Measurements from ENCODE around the gene PRELP. TPM values are rescaled to one million over a fixed set of nuclear protein-coding genes. Genes with fewer than 3 reads are reported as not detected.
A peak's percentile ranks its signal among the peaks of the same experiment; 100 is the strongest.

The PRELP gene
- total and polyA plus RNA-seq, 2 donors (not counting 3 experiments of a cell fraction or from before 2014, with no cell fraction given) = 0.01 TPM; not detected in 1

DNA sequence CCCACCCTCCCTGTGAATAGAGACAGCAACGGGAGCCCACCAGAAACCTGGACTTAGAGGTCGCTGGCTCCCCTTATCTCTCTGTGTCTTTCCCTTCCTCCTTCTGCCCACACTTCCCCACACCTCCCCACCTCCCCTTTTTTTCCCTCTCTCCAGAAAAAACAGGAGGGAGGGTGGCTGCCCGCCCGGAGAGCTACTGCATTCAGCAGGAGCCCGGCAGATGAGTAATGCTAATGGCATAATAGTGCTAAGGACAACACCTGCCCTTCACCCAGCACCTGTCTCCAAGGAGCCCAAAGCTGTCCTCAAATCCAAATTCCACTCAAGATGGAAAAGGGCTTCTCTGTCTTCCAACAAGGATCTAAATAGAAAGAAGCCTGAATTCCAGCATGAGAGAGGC is 11.4 kb upstream of the PRELP start:
- intact Hi-C loops (cut with micrococcal nuclease) = no loop called here
- CTCF ChIA-PET = interaction anchor here (0.8 to 1.5 kb wide), 2 partner anchors 19 to 23 kb away, joined by 3 to 4 read pairs; no protein-coding TSS in a partner anchor

More for the DNA sequence above, 11.4 kb upstream of the PRELP start:
- Histone ChIP-seq H3K9me3 (replicated peaks; ENCODE audit: control insufficient read depth, insufficient read depth, low read length) (no peaks in the 10 kb centered on the region), H2AFZ (ENCODE audit: low read depth, low read length) (no peak overlapping the region), H3K36me3 (ENCODE audit: control insufficient read depth in 2 of 2, extremely low read depth in 1 of 2, insufficient read depth in 2 of 2, low read length in 2 of 2) (no peaks in the 10 kb centered on the region), H3K9ac (replicated peaks; ENCODE audit: extremely low read depth, insufficient read depth, low read length) (no peak overlapping the region), H3K4me1 (ENCODE audit: control insufficient read depth, extremely low read depth, insufficient read depth, low read length) (no peaks in the 10 kb centered on the region), H3K27me3 (ENCODE audit: control insufficient read depth in 2 of 2, insufficient read depth in 2 of 2, low read length in 2 of 2) (peaks cover 24 to 26% of the 10 kb centered on the region in 2 experiments), H3K79me2 (ENCODE audit: control insufficient read depth, insufficient read depth, low read length) (no peaks in the 10 kb centered on the region), H3K9me1 (replicated peaks; ENCODE audit: control insufficient read depth, extremely low read depth, insufficient read depth, low read length) (no peaks in the 10 kb centered on the region), H4K20me1 (replicated peaks; ENCODE audit: control insufficient read depth, extremely low read depth, insufficient read depth, low read length) (no peaks in the 10 kb centered on the region), H3K4me2 (ENCODE audit: insufficient read depth, low read length) (no peak overlapping the region), H3K27ac (ENCODE audit: insufficient read depth, low read depth, low read length) (no peak overlapping the region), H3K4me3 (replicated peaks in 1 of 3; ENCODE audit: insufficient read depth in 1 of 3, low read depth in 1 of 3, low read length in 3 of 3) (no peak overlapping the region)
- TF ChIP-seq FOS (IDR thresholded peaks at IDR 0.05; ENCODE audit: borderline replicate concordance, insufficient read depth, low read length) (no peak), GATA2 (IDR thresholded peaks at IDR 0.05; ENCODE audit: insufficient read depth, insufficient read length, low read depth, low read length) (no peak), MYC (IDR thresholded peaks at IDR 0.05; ENCODE audit: low read depth, low read length) (no peak), CTCF (IDR thresholded peaks at IDR 0.05; ENCODE audit: extremely low read depth in 1 of 2, insufficient read depth in 1 of 2, low read depth in 1 of 2, low read length in 2 of 2) (no peak), EZH2 (IDR thresholded peaks at IDR 0.05; ENCODE audit: borderline replicate concordance, low read depth, low read length, severe bottlenecking) (no peak), POLR2A (IDR thresholded peaks at IDR 0.05; ENCODE audit: low read depth, low read length) (no peak), POLR2AphosphoS5 (IDR thresholded peaks at IDR 0.05; ENCODE audit: insufficient read depth, low read depth, low read length) (no peak), JUN (IDR thresholded peaks at IDR 0.05; ENCODE audit: borderline replicate concordance, insufficient read depth, insufficient read length, low read depth) (no peak)
- TF ChIP-seq, protein P1, sequence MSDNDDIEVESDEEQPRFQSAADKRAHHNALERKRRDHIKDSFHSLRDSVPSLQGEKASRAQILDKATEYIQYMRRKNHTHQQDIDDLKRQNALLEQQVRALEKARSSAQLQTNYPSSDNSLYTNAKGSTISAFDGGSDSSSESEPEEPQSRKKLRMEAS (IDR thresholded peaks at IDR 0.05; ENCODE audit: insufficient read depth, insufficient read length) = no peak
- POLR2A ChIA-PET = interaction anchor here (0.8 kb wide), 1 partner anchor 11 kb away, joined by 3 read pairs; the partner anchor contains the start of gene PRELP
- no TSS peak for BruUV-seq (replicated peaks)
- dilution Hi-C loops (cut with MboI; ENCODE audit: extremely low pct_ligation_motif_present, low sequenced_read_pairs) = no loop called here
- DNase-seq (ENCODE audit: low read depth, low spot score) (peak; percentile 32), FAIRE-seq (no peak)

All from endothelial cell of umbilical vein (primary cell).